HepG2 (cell line): ENCODE results near the gene TRIM42. TPM values are rescaled to one million over a fixed set of nuclear protein-coding genes. Genes with fewer than 3 reads are reported as not detected.

ENCODE experiments used
- ATAC-seq: fragments of 200-7000 bp; cut with Tn5 transposase; 3 replicates; pipeline ENCODE4 v1.9.1; 2020; ENCODE audit warnings: mild to moderate bottlenecking, moderate library complexity
- BruUV-seq: library from RNA; stranded (reverse); fragments of 400-500 nt; replicated peaks from 2 replicates; lab custom pipeline; 2021; lab: Mats Ljungman, UMichigan
- CTCF ChIA-PET: fragments of 300-600 bp; formaldehyde crosslinking; extraction: SDS; loops from one replicate; lab custom pipeline; 2021; ENCODE audit warnings: low total read pairs, inconsistent platforms, low intra/inter-chr PET ratio; lab: Yijun Ruan, JAX
- POLR2A ChIA-PET: fragments of 350-600 bp; sonication (Branson Sonifier 250); formaldehyde crosslinking; loops from one replicate; lab custom pipeline; 2020; ENCODE audit warnings: antibody characterized with exemption, inconsistent platforms; lab: Yijun Ruan, JAX
- DNase-seq: peaks from one replicate; pipeline ENCODE4 v3.0.0-alpha.2; 2015; ENCODE audit warnings: low spot score
- FAIRE-seq: peaks from 3 replicates; lab custom pipeline; 2011; peaks lifted over from hg19 to GRCh38; lab: Jason Lieb, UNC
- H2AFZ ChIP-seq: one replicate; pipeline ENCODE4 v1.6.1; 2011; ENCODE audit warnings: low read length, inconsistent platforms
- H3K27ac ChIP-seq: fragments of 300-600 bp; 3 replicates; pipeline ENCODE4 v1.8.0; 2011; ENCODE audit warnings: mixed run types, mild to moderate bottlenecking, mixed read lengths, low read length, inconsistent platforms; ENCODE audit not compliant: insufficient read depth; ENCODE audit errors: extremely low read length
- H3K27me3 ChIP-seq, 2 experiments: fragments of 200-600 bp in 1 of 2; 2 replicates in 1 of 2; 3 replicates in 1 of 2; pipeline versions ENCODE4 v1.6.0 to v1.8.0; 2011; ENCODE audit warnings: low read length in 2 of 2, mild to moderate bottlenecking in 2 of 2, moderate library complexity in 2 of 2, inconsistent platforms in 1 of 2; ENCODE audit not compliant: insufficient read depth in 2 of 2, control insufficient read depth in 1 of 2
- H3K36me3 ChIP-seq, 2 experiments: fragments of 200-600 bp in 1 of 2; replicated peaks in 1 of 2; 2 replicates in 1 of 2; 3 replicates in 1 of 2; pipeline versions ENCODE4 v1.5.1 to v1.8.0; 2011; ENCODE audit warnings: low read length in 2 of 2, inconsistent platforms in 1 of 2; ENCODE audit not compliant: insufficient read depth in 2 of 2, control insufficient read depth in 1 of 2
- H3K4me1 ChIP-seq: 2 replicates; pipeline ENCODE4 v1.5.1; 2012; ENCODE audit warnings: low read length, inconsistent platforms; ENCODE audit not compliant: insufficient read depth
- H3K4me2 ChIP-seq: 2 replicates; pipeline ENCODE4 v1.6.0; 2011; ENCODE audit warnings: low read depth, low read length, inconsistent platforms
- H3K4me3 ChIP-seq, 3 experiments: fragments of 200-600 bp in 1 of 3; sonication (generic), shearing (Covaris generic) in 1 of 3; replicated peaks in 1 of 3; 2 replicates each; pipeline ENCODE4 v1.5.1; 2011 to 2016; ENCODE audit warnings: low read length in 3 of 3, inconsistent platforms in 2 of 3, low read depth in 2 of 3, mild to moderate bottlenecking in 2 of 3, control low read depth in 1 of 3, mixed read lengths in 1 of 3; ENCODE audit not compliant: insufficient read depth in 1 of 3
- H3K79me2 ChIP-seq: one replicate; pipeline ENCODE4 v1.6.1; 2011; ENCODE audit warnings: low read length, inconsistent platforms; ENCODE audit not compliant: insufficient read depth
- H3K9ac ChIP-seq: 2 replicates; pipeline ENCODE4 v1.6.0; 2011; ENCODE audit warnings: mild to moderate bottlenecking, low read depth, low read length, inconsistent platforms; ENCODE audit not compliant: insufficient read depth
- H3K9me3 ChIP-seq: 2 replicates; pipeline ENCODE4 v1.5.1; 2012; ENCODE audit warnings: mild to moderate bottlenecking, low read length
- H4K20me1 ChIP-seq: 2 replicates; pipeline ENCODE4 v1.6.0; 2011; ENCODE audit warnings: inconsistent platforms, mild to moderate bottlenecking, low read length, moderate library complexity; ENCODE audit not compliant: insufficient read depth
- CHD4 ChIP-seq: fragments of 200-600 bp; sonication (generic); IDR thresholded peaks from 2 replicates; pipeline ENCODE4 v1.7.0; 2017; ENCODE audit warnings: mild to moderate bottlenecking, low read length, borderline replicate concordance
- EHMT2 ChIP-seq: fragments of 200-600 bp; sonication (generic); IDR thresholded peaks from 2 replicates; pipeline ENCODE4 v1.7.0; 2017; ENCODE audit warnings: antibody characterized with exemption, low read depth, low read length, borderline replicate concordance
- HDAC2 ChIP-seq: sonication (generic); formaldehyde crosslinking; IDR thresholded peaks from 2 replicates; pipeline ENCODE4 v1.4.0; 2020; ENCODE audit warnings: missing genetic modification reagents
- HNF4G ChIP-seq, 2 experiments: sonication (generic) in 1 of 2; formaldehyde crosslinking in 1 of 2; IDR thresholded peaks; 2 replicates each; pipeline versions ENCODE4 v1.4.0 to v1.6.1; 2011 to 2020; ENCODE audit warnings: borderline replicate concordance in 2 of 2, low read depth in 2 of 2, mild to moderate bottlenecking in 2 of 2, low read length in 1 of 2, missing genetic modification reagents in 1 of 2, moderate library complexity in 1 of 2
- IRF2 ChIP-seq: IDR thresholded peaks from 2 replicates; pipeline ENCODE4 v1.6.1; 2018; ENCODE audit warnings: missing genetic modification reagents, missing compliant biosample characterization
- KDM4B ChIP-seq: sonication (generic); formaldehyde crosslinking; IDR thresholded peaks from 2 replicates; pipeline ENCODE4 v1.4.0; 2020; ENCODE audit warnings: missing genetic modification reagents
- LCORL ChIP-seq, 2 experiments: fragments of 450-650 bp in 1 of 2; sonication (generic) in 1 of 2; formaldehyde crosslinking in 1 of 2; IDR thresholded peaks; 2 replicates each; pipeline versions ENCODE4 v1.5.0 to v1.6.1; 2017 to 2020; ENCODE audit warnings: antibody characterized with exemption in 1 of 2, missing genetic modification reagents in 1 of 2
- MAZ ChIP-seq, 2 experiments: sonication (generic) in 1 of 2; formaldehyde crosslinking in 1 of 2; IDR thresholded peaks; 2 replicates each; pipeline versions ENCODE4 v1.5.0 to v1.6.1; 2012 to 2020; ENCODE audit warnings: low read depth in 2 of 2, mild to moderate bottlenecking in 2 of 2, borderline replicate concordance in 1 of 2, improper control_type of control experiment in 1 of 2, low read length in 1 of 2, missing genetic modification reagents in 1 of 2, moderate library complexity in 1 of 2
- MEIS2 ChIP-seq: sonication (generic); formaldehyde crosslinking; IDR thresholded peaks from 2 replicates; pipeline ENCODE4 v1.9.0; 2021; ENCODE audit warnings: mild to moderate bottlenecking, missing genetic modification reagents
- NFE2L2 ChIP-seq: fragments of 150-350 bp; IDR thresholded peaks from 2 replicates; pipeline ENCODE4 v1.6.1; 2014; ENCODE audit warnings: low read length
- PPARG ChIP-seq: conservative IDR thresholded peaks from 2 replicates; pipeline ENCODE4 v1.6.1; 2016; ENCODE audit warnings: missing biosample characterization, missing genetic modification reagents
- SMC3 ChIP-seq: IDR thresholded peaks from 2 replicates; pipeline ENCODE4 v1.6.1; 2011; ENCODE audit warnings: low read length, improper control_type of control experiment
- SOX6 ChIP-seq, 2 experiments: fragments of 450-650 bp in 1 of 2; sonication (generic) in 1 of 2; formaldehyde crosslinking in 1 of 2; IDR thresholded peaks; 2 replicates each; pipeline versions ENCODE4 v1.4.0 to v1.6.1; 2017 to 2020; ENCODE audit warnings: antibody characterized with exemption in 1 of 2, mild to moderate bottlenecking in 1 of 2, missing genetic modification reagents in 1 of 2
- TAF15 ChIP-seq: fragments of 200-400 bp; formaldehyde crosslinking; IDR thresholded peaks from one replicate; pipeline ENCODE4 v1.6.1; 2018; ENCODE audit warnings: mild to moderate bottlenecking, low read depth, low read length; ENCODE audit not compliant: poor library complexity, severe bottlenecking
- TCF7L2 ChIP-seq: IDR thresholded peaks from 2 replicates; pipeline ENCODE4 v1.6.1; 2011; ENCODE audit warnings: mild to moderate bottlenecking, low read depth, low read length, moderate library complexity
- WIZ ChIP-seq: sonication (generic); formaldehyde crosslinking; IDR thresholded peaks from 2 replicates; pipeline ENCODE4 v1.5.1; 2020; ENCODE audit warnings: mild to moderate bottlenecking, missing genetic modification reagents
- XRCC5 ChIP-seq: fragments of 200-400 bp; formaldehyde crosslinking; optimal IDR thresholded peaks from 2 replicates; pipeline ENCODE3; 2017; ENCODE audit warnings: mild to moderate bottlenecking, low read length
- ZMYM4 ChIP-seq: sonication (generic); formaldehyde crosslinking; IDR thresholded peaks from 2 replicates; pipeline ENCODE4 v1.8.1; 2023; ENCODE audit warnings: mild to moderate bottlenecking, missing genetic modification reagents
- ZNF251 ChIP-seq: sonication (generic); formaldehyde crosslinking; IDR thresholded peaks from 2 replicates; pipeline ENCODE4 v1.9.0; 2021; ENCODE audit warnings: mild to moderate bottlenecking, missing genetic modification reagents
- ZNF335 ChIP-seq: sonication (generic); formaldehyde crosslinking; IDR thresholded peaks from 2 replicates; pipeline ENCODE4 v1.4.0; 2020; ENCODE audit warnings: missing genetic modification reagents
- ZNF468 ChIP-seq: sonication (generic); formaldehyde crosslinking; IDR thresholded peaks from 2 replicates; pipeline ENCODE4 v1.8.0; 2022; ENCODE audit warnings: mild to moderate bottlenecking, moderate library complexity, missing genetic modification reagents
- ZNF501 ChIP-seq: sonication (generic); formaldehyde crosslinking; IDR thresholded peaks from 2 replicates; pipeline ENCODE4 v1.5.1; 2020; ENCODE audit warnings: mild to moderate bottlenecking, moderate library complexity, missing genetic modification reagents
- ZNF816 ChIP-seq: sonication (generic); formaldehyde crosslinking; IDR thresholded peaks from 2 replicates; pipeline ENCODE4 v1.8.0; 2022; ENCODE audit warnings: missing genetic modification reagents, mild to moderate bottlenecking, borderline replicate concordance
- ZSCAN9 ChIP-seq: IDR thresholded peaks from 2 replicates; pipeline ENCODE4 v1.6.1; 2016; ENCODE audit warnings: borderline replicate concordance
- WGBS: methylation state at CpG from one replicate; pipeline ENCODE4 v1.1.6; 2017; ENCODE audit warnings: low lambda C conversion rate; 5-methylcytosine and 5-hydroxymethylcytosine counted together
- in situ Hi-C: cut with HindIII; loops from 2 replicates; pipeline ENCODE4 v1.10.0; 2017; ENCODE audit warnings: low pct_unique_long_range_greater_than_20kb; ENCODE audit not compliant: extremely low pct_ligation_motif_present
- intact Hi-C: fragments of 100-400 bp; cut with micrococcal nuclease; formaldehyde crosslinking; loops from one replicate; pipeline ENCODE4 v1.10.0; 2022; ENCODE audit not compliant: unreplicated experiment
- polyA plus RNA-seq, 8 experiments: library from polyadenylated mRNA; depleted of rRNA in 3 of 8; stranded (reverse) in 7 of 8; unstranded in 1 of 8; fragments of >200 nt; fragmentation: Illumina TruSeq in 4 of 8; extraction: Trizol in 4 of 8; gene quantifications; 2 replicates each; pipeline versions ENCODE4 v1.2.1 to v1.2.3, GENCODE V29; 2011 to 2016; ENCODE audit warnings: low read depth in 4 of 8, missing spikeins in 1 of 8, mixed read lengths in 1 of 8; ENCODE audit not compliant: insufficient read depth in 1 of 8
- total RNA-seq, 5 experiments: library from RNA; depleted of rRNA; stranded (reverse); fragments of >200 nt; fragmentation: Illumina TruSeq; extraction: Trizol; gene quantifications; 2 replicates each; pipeline ENCODE4 v1.2.3, GENCODE V29; 2016; ENCODE audit warnings: low read depth in 1 of 5
- TF ChIP-seq, protein P1 (sequence below): sonication (generic); formaldehyde crosslinking; IDR thresholded peaks from 2 replicates; pipeline ENCODE4 v1.4.0; 2020; ENCODE audit warnings: mild to moderate bottlenecking, missing genetic modification reagents

The TRIM42 gene
- total and polyA plus RNA-seq, 2 of the 13 experiments (the other 11 are each of a cell fraction or from before 2014, with no cell fraction given) = not detected

DNA sequence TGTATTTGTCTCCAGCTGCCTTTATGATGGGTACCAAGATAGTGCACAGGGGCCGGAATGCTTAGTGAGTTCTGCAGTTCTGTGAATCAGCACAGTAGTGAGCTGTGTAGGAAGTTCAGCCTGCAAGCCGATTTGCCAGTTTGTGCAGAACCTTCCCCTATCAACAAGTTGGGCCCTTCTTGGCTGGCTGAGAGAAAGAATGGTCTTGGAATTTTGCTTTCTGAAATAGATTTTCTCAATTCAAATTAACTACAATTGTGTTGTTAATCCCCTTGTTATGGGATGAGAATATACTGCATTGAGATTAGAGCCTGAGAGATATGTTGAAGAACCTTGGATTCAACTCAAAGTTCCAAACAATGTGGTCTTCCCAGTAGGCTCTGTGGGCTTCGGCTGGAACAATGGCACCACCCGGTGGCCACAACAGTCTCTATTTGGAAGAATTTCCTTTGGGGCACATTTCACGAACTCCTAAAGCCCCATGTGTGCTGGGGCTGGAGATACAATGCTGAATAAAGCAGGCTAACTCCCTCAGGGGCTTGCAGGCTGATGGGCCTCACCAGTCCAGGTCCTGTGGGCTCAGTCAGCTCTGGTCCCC lies 59.1 kb downstream of the TRIM42 start:
- H3K36me3 ChIP-seq = no peaks in the 10 kb centered on the region
- WGBS = 78% methylated on average over 2 of the region's 5 CpGs
- H3K4me2 ChIP-seq = no peak overlapping the region
- ChIA-PET POLR2A (interaction anchor here (0.8 to 0.9 kb wide), 2 partner anchors 23 to 25 kb away, joined by 3 read pairs; no protein-coding TSS in a partner anchor), CTCF (interaction anchor here (1.0 to 1.9 kb wide), 6 partner anchors 102 to 609 kb away, joined by 3 to 11 read pairs (median 6); no protein-coding TSS in a partner anchor)
- no peaks in the 10 kb centered on the region for H3K79me2 ChIP-seq
- ATAC-seq = peak; percentile 97
- H3K9ac ChIP-seq = no peak overlapping the region
- no TSS peak for BruUV-seq
- H3K4me1 ChIP-seq = 0 out of 2 replicates have a peak, but pooled peaks cover 12% of the 10 kb centered on the region
- peak; percentile 59 for DNase-seq
- intact Hi-C loops = loop anchor here (1.0 to 10.0 kb wide), 7 partner anchors 100 to 609 kb away; no protein-coding TSS in a partner anchor
- in situ Hi-C loops = loop anchor here (10.0 to 25.0 kb wide), 3 partner anchors 102 to 612 kb away; no protein-coding TSS in a partner anchor
- H4K20me1 ChIP-seq = no peaks in the 10 kb centered on the region
- H3K9me3 ChIP-seq = no peaks in the 10 kb centered on the region
- no peak overlapping the region for H3K27ac ChIP-seq
- no peaks in the 10 kb centered on the region; a peak in 1 of 5 replicates for H3K27me3 ChIP-seq
- no peak overlapping the region for H3K4me3 ChIP-seq
- H2AFZ ChIP-seq = no peak overlapping the region
- FAIRE-seq = peak; percentile 92
- TF ChIP-seq MEIS2 (CRISPR knock-in tag) (no peak), SOX6 (IDR thresholded peaks at IDR 0.05) (no peak), SOX6 (CRISPR knock-in tag; IDR thresholded peaks at IDR 0.05) (peak; percentile 40), ZNF335 (no peak), HDAC2 (CRISPR knock-in tag) (no peak), WIZ (CRISPR knock-in tag) (no peak), MAZ (IDR thresholded peaks at IDR 0.05; ENCODE audit: borderline replicate concordance, low read depth, low read length) (no peak), MAZ (CRISPR knock-in tag; IDR thresholded peaks at IDR 0.05; ENCODE audit: low read depth) (no peak), IRF2 (CRISPR knock-in tag) (0 out of 2 replicates have a peak, but pooled peaks have one; percentile 33), TAF15 (no peak), NFE2L2 (no peak), PPARG (0 out of 2 replicates have a peak, but pooled peaks have one; percentile 27), ZMYM4 (CRISPR knock-in tag) (peak; percentile 30; the same call in 1 of the 2 replicates), LCORL (IDR thresholded peaks at IDR 0.05) (no peak), LCORL (CRISPR knock-in tag; IDR thresholded peaks at IDR 0.05) (no peak), ZNF501 (CRISPR knock-in tag) (peak; percentile 64; the same call in 1 of the 2 replicates), XRCC5 (peak; percentile 15), ZNF468 (CRISPR knock-in tag) (no peak), ZNF251 (CRISPR knock-in tag) (no peak), ZSCAN9 (CRISPR knock-in tag) (0 out of 2 replicates have a peak, but pooled peaks have one; percentile 35), ZNF816 (CRISPR knock-in tag) (no peak), KDM4B (CRISPR knock-in tag) (no peak), EHMT2 (peak; percentile 69; the same call in 1 of the 2 replicates), TCF7L2 (no peak), SMC3 (peak; percentile 99), CHD4 (no peak), HNF4G (IDR thresholded peaks at IDR 0.05; ENCODE audit: borderline replicate concordance, low read depth, low read length) (peak; percentile 8; the same call in 1 of the 2 replicates), HNF4G (CRISPR knock-in tag; IDR thresholded peaks at IDR 0.05; ENCODE audit: borderline replicate concordance, low read depth) (no peak)
- TF ChIP-seq, protein P1, sequence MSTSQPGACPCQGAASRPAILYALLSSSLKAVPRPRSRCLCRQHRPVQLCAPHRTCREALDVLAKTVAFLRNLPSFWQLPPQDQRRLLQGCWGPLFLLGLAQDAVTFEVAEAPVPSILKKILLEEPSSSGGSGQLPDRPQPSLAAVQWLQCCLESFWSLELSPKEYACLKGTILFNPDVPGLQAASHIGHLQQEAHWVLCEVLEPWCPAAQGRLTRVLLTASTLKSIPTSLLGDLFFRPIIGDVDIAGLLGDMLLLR (CRISPR knock-in tag) = no peak
